NCI-H2227 treated with DMSO at 0.1 percent for 48 hours (cell line): Measurements from ENCODE around the gene C10orf71.

ENCODE experiments used
- DNase-seq: peaks from one replicate; lab custom pipeline; 2025; lab: John Stamatoyannopoulos, UW

Gene C10orf71

DNA sequence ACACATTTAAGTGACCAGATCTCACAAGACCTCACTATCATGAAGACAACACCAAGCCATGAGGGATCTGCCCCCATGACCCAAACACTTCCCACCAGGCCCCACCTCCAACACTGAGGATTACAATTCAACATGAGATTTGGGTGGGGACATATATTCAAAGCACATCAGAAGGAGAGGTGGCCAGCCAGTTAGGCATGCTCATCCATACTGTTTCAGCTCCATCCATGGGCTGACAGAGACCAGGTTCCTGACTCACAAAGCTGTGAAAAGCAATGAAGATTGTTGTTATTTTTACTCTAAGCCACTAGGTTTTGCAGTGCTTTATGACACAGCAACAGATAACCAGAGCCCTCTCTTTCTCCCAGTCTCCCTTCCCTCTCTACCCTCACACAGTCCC, 36.0 kb downstream of the C10orf71 start:
- DNase-seq, result no peak

DNA sequence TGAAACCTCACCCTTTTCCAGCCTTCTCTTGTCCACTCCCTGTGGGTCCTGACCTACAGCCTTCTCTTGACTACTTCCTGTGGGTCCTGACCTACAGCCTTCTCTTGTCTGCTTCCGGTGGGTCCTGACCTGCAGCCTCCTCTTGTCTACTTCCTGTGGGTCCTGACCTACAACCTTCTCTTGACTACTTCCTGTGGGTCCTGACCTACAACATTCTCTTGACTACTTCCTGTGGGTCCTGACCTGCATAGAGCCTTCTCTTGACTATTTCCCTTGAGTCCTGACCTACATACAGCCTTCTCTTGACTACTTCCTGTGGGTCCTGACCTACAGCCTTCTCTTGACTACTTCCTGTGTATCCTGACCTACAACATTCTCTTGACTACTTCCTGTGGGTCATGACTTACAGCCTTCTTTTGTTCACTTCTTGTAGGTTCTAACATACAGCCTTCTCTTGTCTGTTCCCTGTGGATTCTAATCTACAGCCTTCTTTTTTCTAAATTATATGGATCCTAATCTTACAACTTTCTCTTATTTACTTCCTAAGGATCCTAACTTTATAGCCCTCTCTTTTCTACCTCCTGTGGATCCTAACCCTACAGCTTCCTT, 36.5 kb downstream of the C10orf71 start:
- no peak for DNase-seq

DNA sequence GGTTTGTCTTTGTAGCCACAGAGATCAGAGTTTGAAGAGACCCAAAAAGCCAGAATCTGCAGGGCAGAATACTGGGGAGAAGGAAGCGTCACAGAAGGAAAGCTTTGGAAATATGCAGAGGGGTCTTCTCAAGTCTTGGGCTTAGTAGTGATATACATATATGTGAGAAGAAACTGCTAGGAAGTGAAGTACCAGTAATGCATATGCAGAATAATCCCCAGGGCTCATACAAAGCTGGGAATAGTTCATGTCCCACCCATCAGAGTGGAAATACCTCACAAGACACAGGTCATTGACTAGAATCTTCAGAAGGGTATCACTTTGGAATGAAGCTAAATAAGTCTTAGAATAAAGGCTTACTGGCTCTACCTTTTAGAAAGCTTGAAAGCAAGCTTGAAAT, 39.6 kb downstream of the C10orf71 start:
- DNase-seq, result no peak

DNA sequence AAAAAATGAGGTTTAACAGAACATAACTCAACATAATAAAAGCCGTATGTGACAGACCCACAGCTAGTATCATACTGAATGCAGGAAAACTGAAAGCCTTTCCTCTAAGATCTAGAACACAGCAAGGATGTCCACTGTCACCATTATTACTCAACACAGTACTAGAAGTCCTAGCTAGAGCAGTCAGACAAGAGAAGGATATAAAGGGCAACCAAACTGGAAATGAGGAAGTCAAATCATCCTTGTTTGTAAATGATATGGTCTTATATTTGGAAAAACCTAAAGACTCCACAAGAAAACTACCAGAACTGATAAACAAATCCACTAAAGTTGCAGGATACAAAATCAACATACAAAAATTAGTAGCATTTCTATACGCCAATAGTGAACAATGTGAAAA, 45.9 kb downstream of the C10orf71 start:
- DNase-seq, result no peak

DNA sequence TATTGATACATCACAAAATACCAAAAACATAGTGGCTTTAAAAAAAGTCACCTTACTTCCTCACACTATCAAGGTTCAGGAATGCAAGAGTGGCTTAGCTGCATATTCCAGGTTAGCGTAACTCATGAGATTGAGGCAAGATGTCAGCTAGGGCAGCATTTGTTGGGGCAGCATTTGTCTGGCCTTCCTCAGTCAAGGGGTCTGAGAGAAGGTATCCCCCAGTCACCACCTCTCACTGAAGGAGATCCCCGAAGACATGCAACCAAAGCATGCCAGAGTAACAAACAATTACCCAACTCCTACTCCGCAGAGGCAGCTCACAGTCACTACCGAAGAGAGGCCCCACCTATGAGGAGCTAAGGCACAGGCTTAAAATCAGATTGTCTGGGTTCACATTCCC, 48.4 kb downstream of the C10orf71 start:
- no peak for DNase-seq

DNA sequence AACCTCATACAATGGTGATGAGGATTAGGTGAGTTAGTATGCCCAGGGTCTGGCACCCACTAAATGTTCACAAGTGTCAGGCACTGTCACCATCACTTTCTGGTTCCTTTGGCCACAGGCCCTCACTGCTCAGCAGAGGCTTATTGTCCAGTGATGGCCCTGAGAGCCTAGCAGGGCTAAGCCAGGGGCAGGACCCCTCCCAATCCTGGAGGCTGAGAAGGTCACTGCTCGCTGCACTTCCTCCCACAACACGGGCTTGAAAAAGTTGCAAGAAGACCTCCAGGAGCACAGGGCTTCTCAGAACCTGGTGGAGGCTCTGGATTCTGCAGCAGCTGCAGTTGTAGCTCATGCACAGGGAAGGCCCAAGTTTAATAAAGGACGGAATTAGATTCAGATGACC, 48.9 kb downstream of the C10orf71 start:
- no peak for DNase-seq

DNA sequence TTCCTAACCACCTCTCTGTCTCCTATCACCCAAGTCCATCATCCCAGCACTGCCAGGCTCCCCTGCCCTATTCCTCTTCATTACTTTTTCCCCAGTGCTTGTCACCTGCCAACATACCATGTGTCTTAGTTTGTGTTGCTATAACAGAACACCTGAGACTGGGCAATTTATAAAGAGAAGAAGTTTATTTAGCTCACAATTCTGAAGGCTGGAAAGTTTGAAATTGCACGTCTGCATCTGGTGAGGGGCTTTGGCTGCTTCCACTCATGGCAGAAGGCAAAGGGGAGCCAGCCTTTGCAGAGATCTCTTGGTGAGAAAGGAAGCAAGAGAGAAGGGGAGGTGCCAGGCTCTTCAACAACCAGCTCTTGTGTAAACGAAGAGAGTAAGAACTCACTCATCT, 49.6 kb downstream of the C10orf71 start:
- no peak for DNase-seq

DNA sequence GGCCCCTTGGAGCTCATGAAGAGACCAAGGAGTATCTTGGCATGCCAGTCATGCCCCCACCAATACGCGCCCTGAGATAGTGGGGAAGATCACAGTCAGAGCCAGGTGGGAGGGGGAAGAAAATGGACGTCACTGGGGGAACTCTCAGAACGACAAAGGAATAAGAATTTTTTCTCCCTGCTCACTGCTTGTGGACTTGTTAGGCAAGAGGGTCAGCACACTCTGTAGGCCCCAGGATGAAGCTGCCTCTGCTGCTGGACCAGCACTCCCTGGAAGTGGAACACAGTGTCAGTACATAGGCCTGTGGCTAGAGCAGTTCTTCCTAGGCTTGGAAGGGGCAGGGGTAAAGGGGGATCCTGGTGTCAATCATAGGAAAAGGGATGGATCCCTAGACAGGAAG, 50.4 kb downstream of the C10orf71 start:
- no peak for DNase-seq

DNA sequence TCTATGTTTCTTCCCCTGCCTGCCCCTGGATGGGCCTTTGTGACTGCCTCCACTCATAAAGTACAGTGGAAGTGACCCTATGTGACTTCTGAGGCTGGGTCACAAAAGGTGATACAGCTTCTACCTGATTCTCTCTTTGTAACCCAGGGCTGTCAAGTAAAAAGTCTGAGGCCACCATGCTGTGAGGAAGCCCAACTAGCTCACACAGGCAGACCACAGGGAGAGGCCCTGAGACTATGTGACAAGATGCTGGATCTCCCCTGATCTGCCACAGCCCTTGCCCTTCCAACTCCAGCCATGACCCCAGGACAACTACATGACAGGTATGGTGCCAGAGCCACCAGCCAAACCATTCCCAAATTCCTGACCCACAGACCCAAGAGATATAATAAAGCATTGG, 51.2 kb downstream of the C10orf71 start:
- DNase-seq, result no peak

DNA sequence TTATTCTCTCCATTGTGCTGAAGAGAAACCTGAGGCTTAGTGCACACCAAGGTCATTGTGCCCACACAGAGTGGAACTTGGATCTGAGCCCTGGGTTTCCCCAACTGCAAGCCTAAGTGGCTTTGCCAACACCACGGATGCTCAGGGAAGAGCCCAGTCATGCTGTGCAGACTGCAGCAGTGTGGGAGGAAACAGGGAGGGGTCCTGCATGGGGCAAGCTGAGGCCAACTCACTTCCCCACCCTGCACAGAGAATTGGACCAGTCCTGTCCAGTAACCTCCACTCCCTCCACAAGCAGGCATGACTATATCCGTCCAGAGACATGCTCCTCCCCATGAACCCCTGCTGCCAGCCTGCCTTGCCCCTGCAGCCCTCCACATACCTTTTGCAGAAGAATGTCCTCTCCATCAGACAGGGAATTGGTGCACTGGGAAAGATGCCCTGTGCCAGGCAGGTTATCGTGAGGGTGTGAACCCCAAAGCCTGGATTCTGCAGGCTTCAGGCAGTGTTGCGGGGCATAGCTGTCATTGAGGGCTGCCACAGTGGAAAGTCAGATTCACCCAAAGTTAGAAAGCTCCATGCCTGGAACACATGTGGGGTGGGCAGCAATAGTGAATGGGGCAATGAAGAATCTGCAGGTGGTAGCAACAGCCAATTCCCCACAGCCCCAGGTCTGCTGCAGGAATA, 52.0 kb downstream of the C10orf71 start:
- no peak for DNase-seq

DNA sequence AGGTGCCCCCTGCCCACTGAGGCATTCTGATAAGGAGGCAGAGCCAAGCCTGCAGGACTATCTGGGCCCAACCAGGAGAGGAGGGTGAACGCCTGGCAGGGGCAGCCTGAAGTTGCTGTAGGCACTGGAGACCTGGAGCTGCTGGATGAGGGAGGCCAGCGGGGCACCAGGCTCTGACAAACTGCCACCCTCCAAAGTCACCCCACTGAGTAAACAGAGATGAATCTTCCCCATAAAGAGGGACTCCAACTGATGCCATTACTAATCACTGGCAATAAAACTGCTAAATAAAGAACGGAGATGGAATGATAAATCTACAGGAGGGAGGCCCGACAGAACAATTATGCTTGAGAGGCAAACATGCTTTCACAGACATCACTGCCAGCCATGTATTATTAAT, 52.7 kb downstream of the C10orf71 start:
- DNase-seq, result no peak

DNA sequence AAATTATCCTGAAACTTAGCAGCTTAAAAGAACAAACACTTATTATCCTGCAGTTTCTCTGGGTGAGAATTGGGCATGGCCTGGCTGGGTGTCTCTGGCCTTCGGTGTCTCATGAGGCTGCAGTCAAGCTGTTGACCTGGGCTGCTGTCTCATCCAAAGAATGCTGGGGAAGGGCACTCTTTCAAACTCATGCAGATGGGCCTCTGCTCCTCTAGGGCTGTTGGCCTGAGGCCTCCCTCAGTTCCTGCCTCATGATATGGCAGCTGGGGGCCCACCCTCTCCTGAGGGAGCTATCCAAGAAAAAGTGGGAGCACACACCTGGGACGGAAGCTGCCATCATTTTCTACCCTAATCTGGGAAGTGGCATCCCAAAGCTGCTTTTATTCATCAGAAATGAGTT, 53.4 kb downstream of the C10orf71 start:
- DNase-seq, result no peak

DNA sequence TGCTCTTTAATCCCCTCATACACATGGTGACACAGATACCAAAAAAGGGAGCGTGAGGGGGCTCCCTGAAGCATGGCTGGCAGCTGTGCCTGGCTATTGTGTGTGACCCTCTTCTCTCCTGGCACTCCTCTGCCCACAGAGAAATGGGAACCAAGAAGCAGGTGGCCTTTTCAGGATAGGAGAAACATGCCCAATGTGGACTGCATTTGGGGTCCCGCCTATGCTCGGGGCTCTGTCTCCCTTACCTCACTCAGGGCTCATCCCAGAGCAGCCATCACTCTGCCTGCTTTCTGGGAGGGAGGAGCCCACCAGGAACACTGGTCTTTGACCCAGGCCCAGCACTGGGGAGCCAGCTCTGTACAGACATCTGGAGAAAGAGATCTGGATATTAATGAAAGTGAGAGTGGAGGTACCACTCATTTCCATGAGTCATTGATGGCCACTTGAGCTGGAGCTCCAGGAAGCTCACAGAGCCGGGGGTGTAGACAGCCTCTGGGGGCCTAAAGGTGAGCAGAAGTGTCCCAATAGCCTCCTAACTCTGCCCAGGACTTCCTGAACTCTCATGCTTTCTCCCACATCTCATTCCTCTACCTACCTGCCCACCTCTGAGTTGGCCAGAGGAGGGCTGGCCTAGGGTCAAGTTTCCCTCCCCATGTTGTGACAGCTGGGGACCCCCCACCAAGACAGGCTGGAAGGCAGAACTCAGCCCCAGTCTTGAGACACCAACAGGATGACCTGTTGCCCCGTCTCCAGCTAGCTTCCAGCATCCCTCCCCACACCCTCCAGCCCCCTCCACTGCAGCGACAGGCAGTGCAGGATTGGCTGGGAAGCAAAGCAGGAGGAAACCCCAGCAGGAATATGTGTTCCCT, 54.3 kb downstream of the C10orf71 start:
- DNase-seq, result no peak

DNA sequence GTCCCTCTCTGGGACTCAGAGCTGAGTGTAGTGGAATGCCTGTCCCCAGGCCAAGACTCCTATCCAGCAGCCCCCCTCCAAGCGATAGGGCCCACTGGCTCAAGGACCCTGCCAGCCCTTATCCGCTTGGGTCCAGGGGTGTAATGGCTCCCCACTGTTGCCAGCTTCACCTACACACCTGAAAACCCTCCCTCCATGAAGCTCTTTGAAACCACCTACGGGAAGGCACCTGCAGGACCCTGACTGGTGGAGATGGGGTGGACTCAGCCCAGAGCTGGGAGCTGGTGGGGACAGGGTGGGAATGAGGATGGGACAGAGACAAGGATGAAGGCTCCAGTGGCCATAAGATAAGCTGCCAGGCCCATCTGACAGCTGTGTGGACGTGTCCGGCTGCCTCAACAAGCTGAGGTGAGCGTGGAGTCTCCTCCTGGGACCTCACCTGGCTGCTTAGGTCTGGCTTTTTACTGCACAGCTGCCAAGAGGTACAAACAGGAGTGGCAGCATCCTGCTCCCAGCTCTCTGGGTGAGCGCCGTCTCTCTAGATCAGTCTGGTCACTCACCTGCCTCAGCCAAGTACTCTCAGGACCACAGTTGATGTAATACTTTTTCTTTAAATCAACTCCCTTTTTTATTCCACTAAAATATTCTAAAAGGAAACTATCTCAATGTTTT, 55.1 kb downstream of the C10orf71 start:
- no peak for DNase-seq

DNA sequence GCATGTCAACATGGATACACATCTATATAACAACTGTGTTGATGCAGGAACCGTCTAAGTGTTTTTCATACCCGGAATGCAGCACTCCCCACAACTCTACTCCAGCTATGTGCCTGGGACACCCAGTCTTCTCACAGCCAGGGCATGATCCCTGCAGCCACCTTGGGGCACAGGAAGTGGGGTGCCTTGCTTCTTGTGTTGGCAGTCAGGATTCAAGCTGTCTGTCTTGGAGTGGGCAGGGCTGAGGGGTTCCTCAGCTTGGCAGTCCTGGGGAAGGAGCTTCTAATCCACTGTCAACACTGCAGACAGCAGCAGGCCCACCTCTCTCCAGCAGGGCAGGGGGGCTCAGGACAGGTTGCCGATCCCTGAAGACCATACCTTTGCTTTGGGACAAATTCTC, 55.6 kb downstream of the C10orf71 start:
- DNase-seq, result no peak

DNA sequence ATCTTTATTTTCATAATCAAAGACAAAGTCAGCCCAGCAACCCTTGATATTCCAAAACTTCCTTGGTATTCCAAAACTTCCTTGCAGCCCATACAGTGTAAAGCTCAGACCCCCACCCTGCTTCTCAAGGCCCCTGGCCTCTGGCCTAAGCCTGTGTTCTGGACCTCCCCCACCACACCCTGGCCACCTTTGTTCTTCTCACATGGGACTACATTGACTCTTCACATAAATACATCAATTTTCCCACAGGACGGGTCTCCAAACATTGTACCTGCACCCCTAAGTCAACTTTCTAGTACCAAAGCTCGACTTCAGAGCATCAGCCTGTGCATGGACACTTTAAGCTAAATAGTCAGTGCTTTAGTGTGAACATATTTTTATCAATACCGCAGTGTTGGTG, 56.3 kb downstream of the C10orf71 start:
- no peak for DNase-seq

DNA sequence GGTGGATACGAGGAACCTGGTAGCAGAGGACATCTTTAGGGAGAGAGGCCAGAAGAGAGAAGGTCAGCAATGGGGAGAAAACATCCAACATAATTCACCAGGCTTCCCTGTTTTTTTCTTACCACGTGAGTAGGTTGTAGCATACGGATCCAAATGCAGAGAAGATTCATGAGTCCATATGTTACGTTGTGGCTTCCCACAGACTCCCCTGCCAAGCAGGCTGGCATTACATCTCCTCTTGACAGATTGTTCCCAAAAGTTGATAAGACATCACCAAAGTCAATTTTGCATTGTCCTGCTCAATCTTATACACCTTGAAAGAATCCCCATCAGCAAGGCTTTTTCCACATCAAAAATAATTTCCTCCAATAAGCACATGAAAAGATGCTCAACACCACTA, 57.2 kb downstream of the C10orf71 start:
- no peak for DNase-seq

DNA sequence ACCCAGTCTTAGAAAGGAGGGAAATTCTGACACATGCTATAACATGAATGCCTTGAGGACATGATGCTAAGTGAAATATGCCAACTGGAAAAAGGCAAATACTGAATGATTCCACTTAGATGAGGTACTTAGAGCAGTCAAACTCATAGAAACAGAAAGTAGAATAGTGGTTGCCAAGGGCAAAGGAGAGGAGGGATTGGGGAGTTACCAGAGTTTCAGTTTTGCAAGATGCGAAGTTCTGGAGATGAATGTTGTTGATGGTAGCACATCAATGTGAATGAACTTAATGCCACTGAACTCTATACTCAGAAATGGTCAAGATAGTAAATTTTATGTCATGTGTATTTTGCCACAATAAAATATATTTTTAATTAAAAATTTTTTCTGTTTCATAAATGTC, 58.0 kb downstream of the C10orf71 start:
- DNase-seq, result no peak

DNA sequence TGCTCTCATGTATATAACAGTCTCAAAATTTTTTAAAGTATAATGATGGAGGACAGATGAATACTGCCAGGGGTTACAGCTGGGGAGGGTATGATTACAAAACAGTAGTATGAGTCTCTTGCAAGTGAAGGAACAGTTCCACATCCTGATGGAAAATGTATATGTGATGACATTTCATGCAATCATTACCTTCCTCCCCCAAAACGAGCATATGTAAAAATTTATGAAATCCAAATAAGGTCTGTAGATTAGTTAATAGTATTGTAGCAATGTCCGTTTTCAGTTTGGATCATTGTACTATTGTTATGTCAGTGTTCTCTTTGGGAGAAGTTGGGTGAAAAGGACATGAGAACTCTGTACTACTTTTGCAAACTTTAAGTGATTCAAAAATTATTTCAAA, 58.9 kb downstream of the C10orf71 start:
- no peak for DNase-seq

DNA sequence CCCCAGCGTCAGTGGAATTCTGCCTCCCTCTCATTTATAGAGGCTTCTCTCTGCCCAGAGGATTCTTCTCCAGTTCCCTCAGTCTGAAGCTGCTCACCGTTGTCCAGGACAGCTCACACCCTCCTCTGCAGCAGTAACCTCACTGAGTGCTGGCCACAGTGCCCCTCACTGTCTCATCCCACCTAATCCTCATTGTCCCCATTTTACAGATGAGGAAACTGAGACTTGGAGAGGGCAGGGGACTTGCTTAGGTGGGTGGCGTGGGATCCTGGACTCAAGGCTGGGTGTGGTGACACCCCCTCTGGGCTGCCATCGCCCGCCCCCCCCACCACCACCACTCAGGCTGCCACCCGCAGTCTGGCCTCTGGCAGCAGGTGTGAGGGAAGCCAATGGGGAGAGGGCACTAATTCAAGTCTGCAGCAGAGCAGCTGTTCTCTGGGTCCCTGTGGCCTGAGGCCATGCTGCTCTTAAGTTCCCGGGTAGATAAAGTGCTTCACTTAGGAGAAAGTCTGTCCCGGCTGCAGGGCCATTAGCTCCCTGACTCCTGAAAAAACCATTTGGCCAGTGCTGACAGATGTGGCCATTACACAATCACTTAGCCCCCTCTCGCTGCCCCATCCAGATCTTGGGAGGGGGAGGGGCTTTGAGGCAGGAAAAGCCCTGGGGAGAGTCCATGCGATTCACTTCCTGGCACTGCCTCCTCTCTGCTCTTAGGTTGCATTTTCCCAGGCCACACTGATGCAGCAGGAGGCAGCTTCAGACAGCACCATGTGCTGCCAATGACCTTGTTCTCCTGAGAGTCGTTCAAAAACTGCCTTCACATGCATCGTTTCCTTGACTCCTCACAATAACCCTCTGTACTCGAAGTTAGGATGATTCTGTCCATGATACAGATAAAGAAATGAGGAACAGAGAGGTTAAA, 60.6 kb downstream of the C10orf71 start:
- DNase-seq, result no peak
